ENCODE measurements around the gene RNF208.

RNF208 gene

DNA sequence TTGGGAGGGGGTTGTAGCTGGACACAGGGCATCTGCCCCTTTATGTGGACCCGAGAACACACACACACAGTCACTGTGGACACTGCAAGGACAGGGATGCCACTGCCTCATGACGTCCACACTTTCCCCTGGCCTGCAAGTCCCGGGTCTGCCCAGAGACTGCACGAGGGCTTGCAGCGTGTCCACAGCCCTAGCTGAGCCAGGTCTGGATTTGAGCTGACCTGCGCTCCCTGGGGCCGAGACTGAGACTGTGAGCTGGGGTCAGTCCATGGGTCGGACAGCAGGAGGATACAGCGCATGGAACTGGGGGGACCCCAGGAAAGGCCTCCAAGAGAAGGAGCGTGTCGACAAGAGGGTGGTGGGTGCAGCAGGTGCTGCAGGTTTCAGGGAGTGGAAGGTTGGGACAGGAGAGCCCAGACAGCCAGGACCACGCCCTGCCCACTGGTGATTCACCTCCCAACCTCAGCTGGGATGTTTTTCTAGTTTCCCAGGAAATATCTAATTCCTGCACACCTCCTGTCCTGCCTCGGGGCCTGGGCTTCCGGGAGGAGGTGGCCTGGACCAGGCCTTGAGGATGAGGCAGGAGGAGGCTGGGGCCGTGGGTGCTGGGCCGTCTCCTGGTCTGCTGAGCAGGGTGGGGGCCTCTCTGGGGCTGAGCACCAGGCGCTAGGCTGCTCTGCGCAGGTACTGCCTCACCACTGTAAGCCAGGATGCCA lies 4.5 kb upstream of the RNF208 start:
- no peak for DNase-seq

DNA sequence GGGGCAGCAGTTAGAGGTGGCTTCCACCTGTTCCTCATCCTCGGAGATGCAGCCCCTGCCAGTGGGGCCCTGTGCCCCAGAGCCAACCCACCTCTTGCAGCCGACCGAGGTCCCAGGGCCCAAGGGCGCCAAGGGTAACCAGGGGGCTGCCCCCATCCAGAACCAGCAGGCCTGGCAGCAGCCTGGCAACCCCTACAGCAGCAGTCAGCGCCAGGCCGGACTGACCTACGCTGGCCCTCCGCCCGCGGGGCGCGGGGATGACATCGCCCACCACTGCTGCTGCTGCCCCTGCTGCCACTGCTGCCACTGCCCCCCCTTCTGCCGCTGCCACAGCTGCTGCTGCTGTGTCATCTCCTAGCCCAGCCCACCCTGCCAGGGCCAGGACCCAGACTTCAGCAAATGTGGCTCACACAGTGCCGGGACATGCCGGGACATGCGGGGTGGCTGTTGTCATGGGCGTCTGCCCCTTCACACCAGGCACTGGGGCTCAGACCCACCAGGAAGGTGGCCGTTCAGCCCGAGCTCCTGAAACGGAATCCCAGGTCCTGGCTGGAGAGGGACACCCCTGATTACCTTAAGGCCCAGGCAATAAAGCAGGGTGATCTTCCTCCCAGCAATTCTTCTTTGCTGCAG lies 3.8 kb upstream of the RNF208 start:
- no peak for DNase-seq

DNA sequence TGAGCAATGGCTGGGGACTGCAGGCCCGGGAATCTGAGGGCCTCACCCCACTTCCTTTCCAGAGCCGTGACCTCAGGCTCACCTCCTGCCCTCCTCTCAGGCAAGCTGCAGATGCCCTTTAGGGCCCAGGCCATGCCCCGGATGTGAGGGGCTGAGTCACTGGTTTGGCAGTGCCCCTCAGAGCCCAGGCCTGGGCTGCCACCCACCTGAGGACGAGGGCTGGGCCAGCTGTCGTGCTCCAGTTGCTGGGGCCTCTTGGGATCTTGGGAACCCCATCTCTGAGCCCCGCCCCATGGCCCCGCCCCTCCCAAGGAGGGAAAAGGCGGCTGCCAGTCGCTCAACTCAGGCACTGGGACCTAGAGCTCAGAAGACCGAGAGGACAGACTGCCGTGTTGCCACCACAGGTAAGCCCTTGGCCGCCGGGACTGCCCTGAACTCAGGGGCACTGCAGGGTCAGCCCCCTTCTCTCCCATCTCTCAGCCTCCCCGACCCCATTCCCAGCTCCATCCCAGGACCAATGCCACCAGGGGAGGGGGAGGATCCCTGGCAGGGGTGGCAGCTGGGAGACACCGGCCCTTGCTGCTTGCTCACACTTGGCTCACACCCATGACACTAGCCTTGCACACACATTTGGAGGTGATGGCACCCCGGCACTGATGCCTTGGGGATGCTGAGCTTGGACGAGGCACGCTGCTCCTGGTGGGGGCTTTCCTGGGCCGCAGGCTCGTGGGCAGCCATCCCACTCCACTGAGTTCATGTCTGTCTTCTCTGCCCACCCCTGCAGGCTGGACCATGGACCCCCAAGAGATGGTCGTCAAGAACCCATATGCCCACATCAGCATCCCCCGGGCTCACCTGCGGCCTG lies 3.0 kb upstream of the RNF208 start, which contains the start of gene CYSRT1:
TSS of gene CYSRT1 (plus strand) at position 345 of the 865 bp plus-strand sequence. CDS start at position 793, 448 bp downstream.
- DNase-seq = no peak

DNA sequence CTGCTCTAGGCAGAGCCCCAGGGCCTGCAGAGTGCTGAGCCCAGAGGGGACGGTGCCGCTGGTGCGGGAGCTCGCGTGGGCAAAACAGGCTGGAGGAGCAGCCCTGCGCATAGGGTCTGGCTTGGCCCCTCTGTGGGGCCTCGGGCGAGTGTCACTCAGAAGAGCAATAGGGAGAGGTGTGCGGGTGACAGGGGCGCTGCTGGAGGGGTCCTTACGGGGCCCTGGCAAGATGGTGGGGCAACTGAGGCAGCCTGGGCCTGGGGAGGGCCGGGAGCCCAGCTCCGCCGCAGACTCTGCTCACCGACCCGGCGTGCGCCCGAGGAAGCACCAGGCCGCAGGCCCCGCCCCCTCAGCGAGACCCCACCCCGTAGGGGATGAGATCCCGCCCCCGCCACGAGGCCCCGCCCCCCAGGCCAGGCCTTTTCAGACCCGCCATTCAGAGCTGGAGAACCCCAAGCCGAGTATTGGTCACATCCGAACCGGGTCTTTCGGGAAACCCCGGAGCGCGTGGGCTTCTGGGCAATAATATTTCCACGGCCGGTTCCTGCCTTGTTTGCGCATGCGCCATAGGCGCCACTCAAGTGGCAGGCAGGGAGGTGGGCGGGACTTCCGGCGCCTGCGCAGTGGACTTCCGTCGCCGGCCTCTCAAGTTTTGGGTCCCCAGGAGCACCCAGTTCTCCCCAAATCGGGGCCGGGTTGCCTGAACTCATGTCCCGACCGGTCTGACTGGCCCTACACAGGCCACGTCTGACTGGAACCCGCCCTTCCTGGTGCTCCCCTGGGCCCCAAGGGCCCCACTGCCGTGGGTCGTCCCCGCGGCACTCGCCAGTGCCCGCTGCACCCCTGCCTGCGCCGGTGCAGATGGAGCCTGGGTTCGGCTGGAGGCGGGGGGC lies 1.3 kb upstream of the RNF208 start:
- peak; percentile 94 for DNase-seq

DNA sequence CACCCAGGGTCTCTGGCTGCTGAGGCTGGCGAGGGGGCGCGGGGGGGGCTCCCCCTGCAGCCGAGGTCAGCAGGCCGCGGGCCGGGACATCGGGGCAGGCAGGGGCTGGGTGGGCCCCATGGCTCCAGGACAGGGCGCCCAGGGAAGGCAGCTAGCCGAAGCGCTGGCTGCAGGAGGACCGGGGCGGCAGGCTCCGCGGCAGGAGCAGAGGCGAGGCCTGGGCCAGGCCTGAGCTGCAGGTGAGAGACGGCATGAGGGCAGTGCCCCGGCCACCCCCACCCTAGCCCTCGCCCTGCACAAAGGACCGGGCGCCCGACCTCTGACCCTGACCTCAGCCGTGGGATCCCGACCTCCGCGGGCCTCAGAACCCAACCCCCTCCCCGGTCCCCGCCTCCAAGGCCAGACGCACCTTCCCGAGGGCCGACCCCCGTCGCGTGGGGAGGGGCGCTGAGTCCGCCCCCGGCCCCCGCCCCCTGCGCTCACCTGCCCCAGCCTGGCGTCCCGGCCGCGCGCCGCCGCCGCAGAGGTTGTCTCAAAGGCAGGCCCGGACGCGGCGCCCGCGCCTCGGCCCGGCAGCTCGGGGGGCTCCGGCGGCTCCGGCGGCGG lies 431 bp downstream of the RNF208 start:
- no peak for DNase-seq

DNA sequence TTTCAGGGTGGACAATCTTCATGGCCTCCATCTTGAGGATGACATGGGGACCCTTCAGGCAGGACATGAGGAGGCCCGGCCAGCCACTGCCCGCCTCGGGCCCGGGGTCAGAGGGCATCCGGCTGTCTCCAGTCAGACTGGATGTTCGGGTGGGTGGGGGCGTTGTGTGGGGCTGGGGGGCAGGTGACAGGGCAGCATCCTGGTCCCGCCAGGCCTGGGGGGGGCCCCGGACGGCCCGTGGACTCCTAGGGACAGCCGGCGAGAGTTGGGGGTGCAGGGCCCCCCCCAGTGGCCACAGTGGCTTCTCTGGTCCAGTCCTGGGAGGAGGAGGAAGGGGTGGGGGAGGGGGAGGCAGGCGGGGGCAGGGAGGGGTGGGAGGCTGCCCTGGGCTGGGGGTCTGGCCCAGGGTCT lies 940 bp downstream of the RNF208 start:
- DNase-seq = no peak

DNA sequence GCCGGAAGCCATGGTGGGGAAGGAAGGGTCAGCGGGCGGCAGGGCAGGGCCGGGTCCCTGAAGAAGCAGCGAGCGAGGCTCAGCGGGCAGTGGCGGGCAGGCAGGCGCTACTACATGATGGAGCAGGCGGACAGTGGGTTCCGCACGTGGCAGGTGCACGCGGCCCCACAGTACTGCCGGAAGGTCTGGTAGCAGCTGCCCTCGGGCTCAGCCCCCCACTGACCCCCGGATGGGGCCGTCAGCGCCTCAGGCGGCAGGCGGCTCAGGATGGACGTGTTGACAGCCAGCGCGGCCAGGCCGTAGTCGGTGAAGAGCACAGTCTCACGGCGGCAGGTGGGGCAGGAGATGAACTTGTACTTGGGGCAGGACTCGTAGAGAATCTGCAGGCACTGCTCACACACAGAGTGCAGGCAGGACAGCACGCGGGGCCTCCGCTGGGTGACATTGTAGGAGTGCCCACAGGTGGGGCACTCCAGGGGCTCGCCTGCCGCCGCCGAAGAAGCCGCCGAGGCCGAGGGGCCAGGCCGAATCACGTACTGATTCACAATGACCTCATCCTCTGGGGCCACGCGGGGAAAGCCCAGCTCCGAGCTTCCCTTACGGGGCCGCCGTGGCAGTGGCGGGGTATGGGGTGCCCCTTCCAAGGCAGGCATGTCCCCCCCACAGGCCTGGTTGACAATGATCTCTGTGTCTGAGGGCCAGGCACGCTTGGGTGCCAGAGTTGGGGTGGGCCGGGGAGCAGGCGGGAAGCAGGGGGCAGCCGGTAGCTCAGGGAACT lies 1.5 kb downstream of the RNF208 start:
- DNase-seq = no peak

DNA sequence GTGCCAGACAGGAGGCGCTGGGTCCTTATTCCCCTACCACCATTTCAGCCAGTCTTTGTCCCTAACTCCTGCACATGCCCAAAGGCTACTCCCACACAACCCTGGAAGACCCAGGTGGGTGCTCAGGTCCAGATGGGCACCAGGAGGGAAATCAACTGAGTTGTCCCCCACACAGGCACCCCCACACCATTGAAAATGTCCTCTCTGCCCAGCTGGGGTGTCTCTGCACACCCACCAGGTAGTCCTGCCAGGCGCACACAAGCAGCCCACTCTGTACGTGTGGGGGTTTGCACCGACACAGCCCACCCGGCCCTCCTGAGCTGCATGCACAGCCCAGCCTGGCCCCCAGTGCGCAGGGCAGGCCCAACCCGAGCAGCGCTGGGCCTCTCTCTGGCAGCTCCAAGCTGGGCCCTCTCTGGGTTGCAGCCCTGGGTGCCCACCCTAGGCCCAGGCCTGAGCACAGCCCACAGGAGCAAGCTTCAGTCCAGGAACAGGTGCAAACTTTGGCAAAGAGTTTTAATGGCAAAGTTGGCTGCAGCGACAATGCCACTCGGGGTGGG lies 2.2 kb downstream of the RNF208 start:
- no peak for DNase-seq

DNA sequence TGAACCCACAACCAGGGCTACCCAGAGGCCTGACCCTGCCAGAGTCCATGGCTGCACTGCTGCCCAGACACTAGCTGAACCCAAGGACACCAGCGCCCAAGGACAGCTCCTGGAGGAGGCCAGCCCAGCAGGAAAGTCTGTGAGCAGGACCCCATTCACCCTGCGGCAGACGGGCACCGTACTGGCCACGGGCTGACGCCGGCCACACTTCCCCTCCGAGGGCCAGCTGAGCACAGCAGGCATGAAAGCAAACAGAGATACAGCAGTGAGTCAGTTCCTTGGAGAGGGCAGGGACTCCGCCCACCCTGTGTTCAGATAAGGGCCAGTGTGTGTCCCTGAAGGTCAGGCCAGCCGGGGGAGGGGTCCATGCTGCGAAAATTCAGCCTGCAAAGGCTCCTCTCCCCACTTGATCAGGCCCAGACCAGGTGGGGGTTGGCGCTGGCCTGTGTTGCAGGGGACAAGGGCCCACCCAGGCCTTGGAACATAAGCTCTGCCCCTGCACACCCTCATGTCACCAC lies 3.2 kb downstream of the RNF208 start:
- DNase-seq = no peak

DNA sequence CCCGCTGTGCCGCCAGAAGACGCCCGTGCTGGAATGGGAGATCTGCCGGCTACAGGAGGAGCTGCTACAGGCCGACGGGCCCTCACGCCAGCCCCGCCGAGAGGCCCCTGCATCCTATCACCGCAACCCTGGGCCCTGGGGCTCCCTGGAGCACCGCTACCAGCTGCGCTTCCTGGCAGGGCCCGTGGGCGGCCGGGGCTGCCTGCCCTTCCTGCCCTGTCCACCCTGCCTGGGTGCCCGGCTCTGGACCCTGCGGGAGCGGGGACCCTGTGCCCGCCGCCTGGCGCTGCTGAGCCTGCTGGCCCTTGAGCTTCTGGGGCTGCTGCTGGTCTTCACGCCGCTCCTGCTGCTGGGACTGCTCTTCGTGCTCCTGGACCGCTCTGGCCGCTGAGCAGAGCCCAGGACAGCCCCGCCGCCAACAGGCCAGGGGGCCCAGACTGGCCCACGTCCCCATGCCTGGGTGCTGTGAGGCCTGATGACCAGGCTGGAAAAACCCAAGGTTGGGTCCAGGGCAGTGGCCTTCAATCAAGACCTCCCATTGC lies 3.8 kb downstream of the RNF208 start:
- no peak for DNase-seq

DNA sequence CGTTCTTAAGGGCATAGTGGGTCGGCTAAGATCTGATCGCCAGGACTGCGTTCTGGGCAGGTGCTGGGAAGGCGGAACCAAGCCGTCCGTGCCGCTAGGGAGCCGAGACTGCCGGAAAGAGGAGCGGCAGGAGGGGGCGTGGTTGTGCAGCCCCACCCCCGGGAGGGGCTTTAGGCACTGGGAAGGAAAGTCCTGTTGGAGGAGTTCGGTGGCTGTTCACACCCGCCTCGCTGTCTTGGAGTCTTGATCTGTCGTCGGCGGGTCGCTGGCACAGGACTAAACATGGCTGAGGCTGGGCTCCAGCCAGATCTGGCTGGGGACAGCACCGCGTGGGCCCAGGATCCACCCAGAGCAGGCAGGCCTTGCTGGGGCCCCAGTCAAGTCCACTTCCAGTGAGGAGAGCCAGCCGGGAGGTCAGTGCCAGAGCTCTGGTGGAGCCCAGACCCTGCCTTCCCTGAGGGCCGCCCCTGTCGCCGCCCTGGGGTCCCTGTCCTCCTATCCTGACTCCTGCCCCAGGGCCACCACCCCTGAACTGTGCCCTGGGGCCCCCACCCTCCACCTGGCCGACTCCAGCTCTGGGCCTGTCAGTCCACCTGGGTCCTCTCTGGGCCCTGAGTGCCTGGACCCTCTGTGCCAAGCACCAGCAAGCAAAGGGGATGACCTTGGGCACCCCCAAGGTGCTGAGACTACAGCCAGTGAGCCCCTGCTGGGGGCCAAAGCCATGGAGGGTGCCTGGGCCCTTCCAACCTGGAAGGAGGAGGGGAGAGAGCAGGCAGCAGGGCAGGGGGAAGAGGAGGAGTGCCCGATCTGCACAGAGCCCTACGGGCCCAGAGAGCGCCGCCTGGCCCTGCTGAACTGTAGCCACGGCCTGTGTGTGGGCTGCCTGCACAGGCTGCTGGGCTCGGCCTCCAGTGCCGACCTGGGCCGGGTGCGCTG lies 4.5 kb downstream of the RNF208 start:
- DNase-seq = peak; percentile 48

DNA sequence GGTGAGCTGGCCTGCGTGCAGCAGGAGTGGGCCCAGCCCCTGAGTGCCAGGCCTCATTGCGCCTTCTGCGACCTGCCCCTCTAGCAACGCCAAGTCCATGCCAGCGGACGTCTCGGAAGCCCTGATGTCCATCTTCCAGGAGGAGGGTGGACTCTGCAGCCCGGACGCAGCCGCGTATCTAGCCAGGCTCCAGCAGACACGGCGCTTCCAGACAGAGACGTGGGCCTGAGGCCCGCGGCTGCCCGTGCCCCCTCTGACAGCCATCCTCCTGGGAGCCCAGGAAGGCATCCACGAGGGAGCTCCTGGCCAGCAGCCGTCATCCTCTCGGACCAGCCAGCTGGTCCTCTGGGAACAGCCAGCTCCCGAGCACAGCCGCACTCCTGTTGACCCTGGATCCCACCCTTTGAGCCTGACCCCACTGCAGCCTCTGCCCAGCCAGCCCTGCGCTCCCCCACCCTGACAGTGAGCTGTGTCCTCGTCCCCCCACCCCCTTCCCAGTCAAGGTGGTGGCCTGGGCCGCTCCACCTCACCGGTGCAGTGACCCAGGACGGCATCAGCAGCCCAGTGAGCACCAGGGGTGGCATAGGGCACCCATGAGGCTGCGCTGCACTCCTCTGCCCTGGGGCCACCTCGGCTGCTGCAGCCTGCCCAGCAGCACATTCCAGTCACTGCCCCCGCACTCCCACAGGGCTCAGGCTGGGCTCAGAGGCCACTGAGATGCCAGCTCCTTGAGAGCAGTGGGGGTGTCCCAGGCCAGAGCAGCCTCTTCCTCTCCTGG lies 5.7 kb downstream of the RNF208 start:
- no peak for DNase-seq

DNA sequence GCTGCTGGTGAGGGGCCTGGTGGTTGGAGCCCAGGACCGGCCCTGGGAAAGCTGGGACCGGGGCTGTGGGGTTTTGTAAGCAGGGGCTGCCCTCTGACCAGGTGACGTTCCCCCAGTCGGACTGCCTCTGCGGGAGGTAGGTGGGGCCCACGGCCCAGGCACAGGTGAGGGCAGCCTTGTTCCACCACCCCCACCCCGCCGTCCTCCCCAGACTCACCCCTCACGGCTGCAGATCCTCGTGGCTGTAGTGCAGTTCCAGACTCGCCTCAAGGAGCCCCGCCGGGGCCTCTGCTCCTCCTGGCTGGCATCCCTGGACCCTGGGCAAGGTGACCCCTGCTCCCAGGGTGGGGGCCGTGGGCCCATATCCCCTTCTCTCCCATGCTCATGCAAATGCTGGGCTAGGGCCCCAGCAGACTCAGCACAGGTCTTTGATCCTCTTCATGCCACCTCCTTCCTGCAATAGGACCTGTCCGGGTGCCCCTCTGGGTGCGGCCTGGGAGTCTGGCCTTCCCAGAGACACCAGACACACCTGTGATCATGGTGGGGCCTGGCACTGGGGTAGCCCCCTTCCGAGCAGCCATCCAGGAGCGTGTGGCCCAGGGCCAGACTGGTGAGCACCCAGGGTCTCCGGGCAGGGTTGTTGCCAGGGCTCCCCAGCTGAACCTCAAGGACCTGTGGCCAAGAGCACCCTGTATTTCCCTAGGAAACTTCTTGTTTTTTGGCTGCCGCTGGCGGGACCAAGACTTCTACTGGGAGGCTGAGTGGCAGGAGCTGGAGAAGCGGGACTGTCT lies 6.6 kb downstream of the RNF208 start:
- no peak for DNase-seq

DNA sequence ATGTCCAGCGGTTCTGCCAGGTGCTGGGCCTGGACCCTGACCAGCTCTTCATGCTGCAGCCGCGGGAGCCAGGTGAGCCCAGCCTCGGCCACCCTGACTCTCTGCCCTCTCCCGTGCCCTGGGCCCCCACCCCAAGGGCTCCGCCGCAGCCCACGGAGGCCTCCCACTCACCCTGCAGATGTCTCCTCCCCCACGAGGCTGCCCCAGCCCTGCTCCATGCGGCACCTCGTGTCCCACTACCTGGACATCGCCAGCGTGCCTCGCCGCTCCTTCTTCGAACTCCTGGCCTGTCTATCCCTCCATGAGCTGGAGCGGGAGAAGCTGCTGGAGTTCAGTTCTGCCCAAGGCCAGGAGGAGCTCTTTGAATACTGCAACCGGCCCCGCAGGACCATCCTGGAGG lies 7.4 kb downstream of the RNF208 start:
- DNase-seq = no peak

DNA sequence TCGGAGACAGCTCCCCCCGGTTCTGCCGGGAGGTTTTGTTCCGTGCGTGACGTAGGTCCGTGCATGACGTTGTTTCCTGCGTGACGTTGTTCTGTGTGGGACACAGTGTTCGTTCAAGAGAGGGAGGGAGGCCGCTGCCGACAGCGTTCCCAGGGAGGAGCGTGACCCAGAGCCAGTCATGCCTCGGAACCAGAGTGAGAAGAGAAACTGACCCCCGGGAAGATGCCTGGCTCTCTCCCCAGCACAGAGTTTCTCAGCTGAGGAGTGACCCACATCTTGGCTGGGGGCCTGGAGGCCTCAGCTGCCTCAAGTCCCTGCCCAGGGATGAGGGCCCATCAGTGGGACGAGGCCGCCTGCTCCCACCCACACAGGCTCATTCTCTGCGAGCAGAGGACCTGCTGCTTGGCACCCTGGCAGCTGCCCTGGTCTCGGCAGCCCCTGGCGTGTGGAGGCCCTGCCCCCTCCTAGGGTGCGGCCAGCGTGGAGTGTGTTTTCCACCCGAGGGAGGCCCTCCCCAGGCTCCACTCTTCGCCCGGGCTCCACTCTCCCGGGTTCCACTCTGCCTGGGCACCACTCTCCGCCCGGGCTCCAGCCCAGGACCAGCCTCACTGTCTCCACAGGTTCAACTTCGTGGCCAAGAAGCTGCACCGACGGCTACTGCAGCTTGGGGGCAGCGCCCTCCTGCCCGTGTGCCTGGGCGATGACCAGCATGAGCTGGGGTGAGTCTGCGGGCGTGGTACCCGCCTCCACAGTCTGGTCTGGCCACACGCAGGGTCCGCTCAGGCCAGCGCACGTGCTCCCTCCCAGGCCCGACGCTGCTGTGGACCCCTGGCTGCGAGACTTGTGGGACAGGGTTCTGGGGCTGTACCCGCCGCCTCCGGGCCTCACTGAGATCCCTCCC lies 8.6 kb downstream of the RNF208 start:
- no peak for DNase-seq

DNA sequence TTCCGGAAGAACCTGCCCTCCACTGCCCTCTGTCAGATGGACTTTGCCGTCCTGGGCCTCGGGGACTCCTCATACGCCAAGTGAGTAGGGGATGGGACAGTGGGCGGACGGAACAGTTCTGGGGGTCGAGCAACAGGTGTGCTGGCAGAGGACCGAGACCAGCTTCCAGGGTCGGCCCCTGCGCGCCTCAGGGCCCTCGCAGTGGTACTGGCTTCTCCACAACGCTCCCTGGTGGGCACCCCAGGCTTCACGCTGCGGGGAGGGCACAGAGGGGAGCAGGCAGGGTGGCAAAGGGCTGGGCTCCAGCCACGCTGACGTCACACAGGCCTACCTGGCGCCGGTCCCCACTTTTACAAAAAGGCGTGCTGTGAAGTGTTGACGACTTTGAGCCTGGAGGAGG lies 9.5 kb downstream of the RNF208 start:
- no peak for DNase-seq

DNA sequence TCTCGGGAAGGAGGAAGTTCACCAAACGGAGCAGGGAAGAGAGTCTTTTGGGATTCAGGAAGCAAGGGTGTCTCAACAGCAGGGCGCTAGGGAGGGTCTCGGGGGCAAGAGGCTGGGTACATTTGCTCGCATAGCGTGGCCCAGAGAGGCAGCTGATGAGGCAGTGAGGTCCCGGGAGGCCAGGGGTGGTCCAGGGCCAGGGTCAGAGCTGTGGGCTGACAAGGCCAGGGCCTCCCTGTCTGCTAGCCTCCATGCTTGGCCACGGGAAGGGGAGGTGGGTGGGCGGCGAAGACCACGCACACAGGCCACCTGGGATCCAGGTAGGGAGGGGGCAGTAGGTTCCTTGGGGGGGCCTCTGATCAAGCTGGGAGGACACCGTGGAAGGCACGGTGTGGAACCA lies 10.5 kb downstream of the RNF208 start:
- no peak for DNase-seq
